GM10248 (cell line): Measurements from ENCODE around the gene NFIB.

Source experiments
- CTCF ChIA-PET: fragments of 300-600 bp; sonication (Branson Sonifier 250); formaldehyde crosslinking; extraction: SDS; loops from one replicate; lab custom pipeline; 2021; ENCODE audit warnings: antibody characterized with exemption; lab: Yijun Ruan, JAX
- POLR2A ChIA-PET: fragments of 350-650 bp; sonication (Branson Sonifier 250); formaldehyde crosslinking; extraction: SDS; loops from one replicate; lab custom pipeline; 2020; ENCODE audit warnings: antibody characterized with exemption; lab: Yijun Ruan, JAX
- DNase-seq: peaks from one replicate; pipeline ENCODE4 v3.0.0; 2012; ENCODE audit errors: extremely low spot score
- TF ChIP-seq, protein P1 (sequence below): IDR thresholded peaks from 2 replicates; pipeline ENCODE4 v1.5.1; 2012; ENCODE audit warnings: mild to moderate bottlenecking, low read depth; ENCODE audit errors: extremely low read depth, missing control alignments, control extremely low read depth

The NFIB gene

DNA sequence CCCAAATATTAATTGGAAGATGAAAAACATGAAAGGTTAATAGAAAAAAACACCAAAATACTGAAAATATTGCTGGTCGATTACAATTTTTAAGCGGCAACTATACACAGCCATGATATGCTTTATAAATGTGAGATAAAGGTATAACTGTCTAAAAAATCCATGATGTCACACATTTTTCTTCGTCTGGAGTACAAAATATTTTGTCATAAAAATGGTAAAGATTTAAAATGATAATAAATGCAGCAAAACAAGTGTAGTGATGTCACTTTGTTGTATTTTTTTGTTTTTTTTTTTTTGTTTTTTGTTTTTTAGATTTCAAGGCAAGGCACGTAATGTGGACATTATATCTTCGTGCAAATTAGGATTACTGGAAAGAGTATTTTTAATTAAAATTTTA lies 227.4 kb downstream of the NFIB start:
- ChIA-PET POLR2A (no interaction called here), CTCF (no interaction called here)
- TF ChIP-seq, protein P1, sequence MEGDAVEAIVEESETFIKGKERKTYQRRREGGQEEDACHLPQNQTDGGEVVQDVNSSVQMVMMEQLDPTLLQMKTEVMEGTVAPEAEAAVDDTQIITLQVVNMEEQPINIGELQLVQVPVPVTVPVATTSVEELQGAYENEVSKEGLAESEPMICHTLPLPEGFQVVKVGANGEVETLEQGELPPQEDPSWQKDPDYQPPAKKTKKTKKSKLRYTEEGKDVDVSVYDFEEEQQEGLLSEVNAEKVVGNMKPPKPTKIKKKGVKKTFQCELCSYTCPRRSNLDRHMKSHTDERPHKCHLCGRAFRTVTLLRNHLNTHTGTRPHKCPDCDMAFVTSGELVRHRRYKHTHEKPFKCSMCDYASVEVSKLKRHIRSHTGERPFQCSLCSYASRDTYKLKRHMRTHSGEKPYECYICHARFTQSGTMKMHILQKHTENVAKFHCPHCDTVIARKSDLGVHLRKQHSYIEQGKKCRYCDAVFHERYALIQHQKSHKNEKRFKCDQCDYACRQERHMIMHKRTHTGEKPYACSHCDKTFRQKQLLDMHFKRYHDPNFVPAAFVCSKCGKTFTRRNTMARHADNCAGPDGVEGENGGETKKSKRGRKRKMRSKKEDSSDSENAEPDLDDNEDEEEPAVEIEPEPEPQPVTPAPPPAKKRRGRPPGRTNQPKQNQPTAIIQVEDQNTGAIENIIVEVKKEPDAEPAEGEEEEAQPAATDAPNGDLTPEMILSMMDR, result no peak

GRCh38 chr9:14085810-14086209 lies 228.1 kb downstream of the NFIB start:
- no peak for DNase-seq
- ChIA-PET CTCF (no interaction called here), POLR2A (no interaction called here)
- TF ChIP-seq, protein P1, result no peak

More for the DNA sequence above, 227.4 kb downstream of the NFIB start:
- DNase-seq, result no peak

DNA sequence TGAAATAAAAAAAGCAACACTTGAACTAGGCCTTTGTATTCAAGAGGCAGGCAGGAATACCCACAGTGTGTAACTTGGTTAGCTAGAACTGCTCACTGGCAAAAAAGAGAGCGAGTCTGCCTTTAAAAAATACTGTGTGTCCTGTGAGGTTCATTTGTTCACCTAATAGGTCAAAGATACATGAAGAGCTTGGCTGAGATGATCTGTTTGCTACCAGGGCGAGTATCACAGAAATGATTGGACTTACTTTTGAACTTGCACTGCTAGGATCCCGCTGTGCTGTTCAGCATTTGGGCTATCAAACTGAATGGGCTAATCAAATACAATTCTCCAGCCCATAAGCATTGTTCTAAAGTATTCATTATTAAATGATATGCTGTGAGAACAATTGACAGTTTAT lies 229.1 kb downstream of the NFIB start:
- no peak for DNase-seq
- TF ChIP-seq, protein P1, result no peak
- POLR2A ChIA-PET, result no interaction called here
- CTCF ChIA-PET, result interaction anchor here (1.9 kb wide), 1 partner anchor 8 kb away, joined by 6 read pairs; no protein-coding TSS in a partner anchor

DNA sequence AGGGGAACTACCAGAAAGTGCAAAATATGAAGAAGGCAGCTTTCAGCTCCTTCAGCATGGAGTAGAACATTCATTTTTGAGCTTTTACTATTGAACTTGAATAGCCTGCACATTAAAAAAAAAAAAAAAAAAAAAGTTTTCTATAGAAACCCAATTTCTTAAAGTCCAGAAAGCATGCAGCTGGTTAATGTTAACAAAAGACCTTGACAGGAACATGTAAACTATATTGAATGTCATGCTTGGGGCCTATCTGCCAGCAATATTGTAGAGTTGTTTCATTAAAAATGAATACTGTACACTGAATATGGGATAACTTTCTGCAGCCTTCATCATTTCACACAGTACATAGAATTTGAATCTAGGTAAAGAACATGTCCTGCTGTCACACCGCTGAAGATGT lies 230.6 kb downstream of the NFIB start:
- ChIA-PET POLR2A (no interaction called here), CTCF (interaction anchor here (1.9 kb wide), 1 partner anchor 9 kb away, joined by 6 read pairs; no protein-coding TSS in a partner anchor)
- DNase-seq, result no peak
- TF ChIP-seq, protein P1, result no peak

- no peak for DNase-seq
- CTCF ChIA-PET, result interaction anchor here (1.0 to 2.0 kb wide), 3 partner anchors 8 to 10 kb away, joined by 3 to 8 read pairs (median 6); no protein-coding TSS in a partner anchor
- TF ChIP-seq, protein P1, result no peak
- POLR2A ChIA-PET, result no interaction called here
These were observed 231.2 kb downstream of the NFIB start for GRCh38 chr9:14082732-14083131.

DNA sequence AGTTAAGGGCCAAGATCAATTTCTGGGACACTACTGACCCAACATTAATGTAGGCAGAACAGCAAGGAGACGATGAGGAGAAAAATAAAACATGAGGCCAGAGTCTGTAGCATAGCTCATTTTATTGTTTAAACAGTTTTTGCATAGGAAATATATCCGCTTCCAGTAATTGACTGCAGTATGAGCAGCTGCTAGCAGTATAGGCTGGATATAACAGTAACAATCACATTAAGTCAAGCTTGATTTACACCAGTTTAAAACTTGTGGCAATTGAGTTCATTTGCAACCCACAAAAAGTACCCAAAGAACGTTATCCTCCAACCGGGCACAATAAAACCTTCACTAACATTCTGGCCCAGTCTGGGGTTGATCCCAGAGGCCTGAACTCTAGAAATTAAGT lies 232.2 kb downstream of the NFIB start:
- DNase-seq, result no peak
- CTCF ChIA-PET, result interaction anchor here (1.0 to 2.0 kb wide), 2 partner anchors 9 to 11 kb away, joined by 3 to 8 read pairs; no protein-coding TSS in a partner anchor
- TF ChIP-seq, protein P1, result no peak
- POLR2A ChIA-PET, result no interaction called here
